T47D (cell line): ENCODE results near the gene TTC39B.

Experiments
- DNase-seq, 2 experiments: peaks; one replicate each; pipeline versions ENCODE4 v3.0.0 to v3.0.0-alpha.2; 2011 to 2012; ENCODE audit warnings: low read depth in 1 of 2, low spot score in 1 of 2
- JUND ChIP-seq: IDR thresholded peaks from 2 replicates; pipeline ENCODE4 v1.6.1; 2012; ENCODE audit warnings: low read depth
- in situ Hi-C: cut with HindIII; loops from 2 replicates; pipeline ENCODE4 v1.10.0; 2016; ENCODE audit warnings: low sequenced_read_pairs, low pct_unique_long_range_greater_than_20kb

TTC39B gene

GRCh38 chr9:15203581-15203980, 103.4 kb downstream of the TTC39B start:
- no peak for TF ChIP-seq JUND
- DNase-seq: no peak
- in situ Hi-C loops: no loop called here

GRCh38 chr9:15200111-15200510, 106.9 kb downstream of the TTC39B start:
- no peak for DNase-seq
- in situ Hi-C loops: no loop called here
- TF ChIP-seq JUND: no peak

DNA sequence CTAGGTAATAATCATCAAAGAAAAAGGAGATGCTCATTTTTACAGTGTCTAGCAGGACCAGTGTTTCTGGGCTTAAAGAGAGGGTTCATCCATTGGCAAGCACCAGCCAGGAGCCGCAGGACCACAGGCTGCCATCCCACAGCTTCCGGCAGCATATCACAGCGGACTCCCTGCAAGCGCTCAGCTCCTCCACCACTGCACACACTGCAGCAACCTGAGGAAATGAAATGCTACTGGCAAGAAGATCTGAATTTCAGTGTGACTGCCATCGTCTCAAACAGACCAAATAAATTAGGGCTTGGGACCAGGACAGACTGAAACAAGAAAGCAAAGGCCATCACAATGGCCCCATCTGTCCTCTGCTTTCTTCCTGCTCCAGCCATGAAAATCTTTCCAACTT, 114.2 kb downstream of the TTC39B start:
- in situ Hi-C loops: no loop called here
- no peak for DNase-seq
- TF ChIP-seq JUND: no peak

DNA sequence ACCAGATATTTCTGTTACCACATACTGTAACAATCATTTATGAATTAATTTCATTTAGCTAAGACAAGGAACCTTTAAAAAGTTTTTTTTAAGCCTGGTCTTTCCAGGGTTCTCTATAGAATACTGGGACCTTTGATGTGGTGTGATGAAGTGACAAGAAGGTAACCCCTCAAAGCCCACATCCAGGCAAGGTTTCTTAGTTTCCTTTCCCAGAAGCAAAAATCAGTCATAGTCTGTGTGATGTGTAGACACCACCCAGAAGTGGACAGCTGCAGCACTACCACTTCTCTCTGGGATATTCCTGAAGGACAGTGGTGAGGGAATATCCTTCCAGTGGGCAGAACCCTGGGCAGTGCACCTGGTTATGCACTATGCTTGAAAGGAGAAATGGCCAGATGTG, 115.6 kb downstream of the TTC39B start:
- TF ChIP-seq JUND: no peak
- no peak for DNase-seq
- in situ Hi-C loops: no loop called here

- DNase-seq: no peak
- in situ Hi-C loops: no loop called here
- no peak for TF ChIP-seq JUND
Observed at GRCh38 chr9:15189481-15189880, 117.5 kb downstream of the TTC39B start.

DNA sequence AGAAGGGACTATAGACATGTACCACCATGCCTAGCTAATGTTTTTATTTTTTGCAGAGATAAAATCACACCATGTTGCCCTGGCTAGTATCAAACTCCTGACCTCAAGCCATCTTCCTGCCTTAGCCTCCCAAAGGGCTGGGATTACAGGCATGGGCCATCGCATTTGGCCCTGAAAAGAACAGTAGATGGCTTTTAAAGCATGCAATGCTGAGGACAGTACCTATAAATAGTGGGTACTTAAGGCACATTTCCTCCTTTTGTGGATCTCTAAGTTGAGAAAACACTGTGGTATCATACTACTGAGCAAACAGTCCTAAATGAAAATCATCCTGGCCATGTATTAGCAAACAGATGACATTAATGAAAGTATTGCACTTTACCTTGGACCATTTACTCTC, 119.4 kb downstream of the TTC39B start:
- no peak for TF ChIP-seq JUND
- no peak for DNase-seq
- in situ Hi-C loops: no loop called here

DNA sequence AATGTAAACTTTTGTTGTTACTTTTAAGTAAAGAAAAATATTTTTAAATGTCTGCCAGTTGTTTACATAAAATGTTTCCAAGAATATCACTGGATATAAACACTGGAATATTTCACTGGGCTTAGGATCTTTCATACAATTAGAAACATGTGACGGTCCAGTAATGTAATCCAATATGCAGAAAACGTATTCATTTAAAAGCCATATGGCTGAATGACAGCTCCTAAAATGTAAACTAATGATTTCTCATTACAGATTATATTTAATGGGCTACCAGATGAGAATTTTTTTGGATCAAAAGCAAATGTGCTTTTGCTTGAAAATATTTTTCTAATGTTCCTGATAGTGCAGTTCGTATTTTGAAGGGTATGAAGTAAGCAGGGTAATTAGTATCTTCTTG, 124.3 kb downstream of the TTC39B start:
- no peak for DNase-seq
- in situ Hi-C loops: no loop called here
- no peak for TF ChIP-seq JUND

DNA sequence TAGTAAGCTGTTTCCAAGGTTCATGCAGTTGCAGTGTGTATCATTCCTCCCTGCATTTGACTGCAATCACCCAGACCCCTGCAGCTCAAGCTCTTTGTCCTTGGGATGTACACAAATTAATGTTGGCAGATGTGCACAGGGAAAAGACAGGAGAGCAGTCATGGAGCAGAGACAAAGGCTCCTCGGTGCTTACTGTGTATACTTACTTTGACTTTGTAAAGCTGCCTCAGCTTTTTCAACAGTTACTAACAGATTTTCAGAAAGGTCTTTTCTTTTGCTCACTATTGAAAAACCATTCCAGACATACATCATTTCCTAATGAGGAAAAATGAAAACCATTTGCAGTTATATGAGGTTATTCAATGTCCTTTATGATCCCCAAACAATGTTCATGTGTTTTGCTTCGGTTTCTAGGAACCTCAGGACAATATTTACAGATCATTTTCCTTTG, 124.9 kb downstream of the TTC39B start:
- no peak for TF ChIP-seq JUND
- in situ Hi-C loops: no loop called here
- DNase-seq: no peak

DNA sequence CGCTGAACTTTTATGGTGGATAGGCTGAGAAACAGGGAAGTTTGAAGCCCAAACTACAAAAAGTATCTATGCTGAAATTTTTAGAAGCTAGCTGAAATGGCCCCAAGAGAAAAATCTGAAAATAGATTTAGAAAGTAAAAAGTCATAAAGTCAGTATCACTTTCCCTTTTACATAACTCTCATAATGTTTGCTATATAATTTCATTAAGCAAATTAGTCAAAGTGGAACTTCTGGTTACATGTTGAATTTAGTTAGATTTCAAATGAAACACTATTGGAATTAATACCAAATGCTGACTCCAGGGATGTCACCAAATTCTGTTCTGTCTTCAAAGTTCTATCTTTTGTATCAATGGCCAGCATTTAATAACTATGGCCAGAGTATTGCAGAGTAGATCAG, 126.9 kb downstream of the TTC39B start:
- TF ChIP-seq JUND: no peak
- DNase-seq: no peak
- in situ Hi-C loops: no loop called here

DNA sequence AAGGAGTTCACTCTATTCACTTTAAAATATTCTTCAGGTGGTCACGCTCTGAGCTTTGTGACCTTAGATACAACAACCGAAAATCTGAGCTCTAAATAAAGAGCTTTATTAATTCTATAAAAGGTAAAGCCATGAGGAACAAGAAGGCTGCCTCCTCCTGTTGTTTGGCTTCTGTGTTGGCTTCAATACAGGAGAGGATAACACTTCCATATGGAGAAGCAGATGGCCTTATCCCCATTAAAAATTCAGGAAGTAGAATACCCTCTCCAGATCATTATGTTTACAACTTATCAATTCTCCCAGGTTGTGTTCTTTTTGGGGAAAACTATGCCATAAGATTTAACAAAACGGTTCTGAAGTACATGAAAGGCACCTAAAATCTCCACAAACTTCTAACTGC, 128.4 kb downstream of the TTC39B start:
- no peak for TF ChIP-seq JUND
- DNase-seq: no peak
- in situ Hi-C loops: no loop called here

DNA sequence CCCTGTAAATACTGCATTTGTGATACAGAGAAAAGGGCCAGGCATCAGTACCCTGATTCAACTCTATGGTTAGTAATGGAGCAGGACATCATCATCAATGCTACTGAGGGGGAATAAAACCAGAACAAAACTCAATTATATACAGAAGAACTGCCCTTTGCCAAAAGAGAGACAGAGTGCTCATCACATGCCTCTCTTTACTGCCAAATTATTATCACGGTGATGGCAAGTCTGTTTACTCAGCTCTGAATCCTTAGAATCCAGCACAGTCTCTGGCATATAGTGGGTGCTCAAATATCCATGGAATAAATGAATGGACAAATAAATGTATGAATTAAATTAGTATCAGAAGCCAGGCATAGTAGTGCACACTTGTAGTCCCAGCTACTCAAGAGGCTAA, 130.2 kb downstream of the TTC39B start:
- DNase-seq: no peak
- in situ Hi-C loops: no loop called here
- no peak for TF ChIP-seq JUND

GRCh38 chr9:15163931-15164330, 143.1 kb downstream of the TTC39B start:
- TF ChIP-seq JUND: no peak
- in situ Hi-C loops: no loop called here
- no peak for DNase-seq

GRCh38 chr9:15161753-15162152, 145.3 kb downstream of the TTC39B start:
- no peak for DNase-seq
- in situ Hi-C loops: no loop called here
- no peak for TF ChIP-seq JUND

- DNase-seq: no peak
- no peak for TF ChIP-seq JUND
- in situ Hi-C loops: no loop called here
Observed at GRCh38 chr9:15160673-15161072, 146.3 kb downstream of the TTC39B start.
